PFSK-1 (cell line): ENCODE results near the gene ZNF548.

Source experiments
- FOXP2 ChIP-seq: optimal IDR thresholded peaks from 2 replicates; pipeline ENCODE3; 2011; ENCODE audit warnings: borderline replicate concordance, control low read depth, inconsistent platforms; ENCODE audit not compliant: insufficient read depth; ENCODE audit errors: extremely low read length, extremely low read depth
- POLR2AphosphoS5 ChIP-seq: IDR thresholded peaks from 2 replicates; pipeline ENCODE4 v1.6.1; 2012; ENCODE audit warnings: low read depth, mild to moderate bottlenecking, control low read depth, low read length, moderate library complexity
- SIN3A ChIP-seq: IDR thresholded peaks from 2 replicates; pipeline ENCODE4 v1.6.1; 2012; ENCODE audit warnings: mild to moderate bottlenecking, low read length, moderate library complexity, borderline replicate concordance; ENCODE audit not compliant: insufficient read depth
- TAF1 ChIP-seq: IDR thresholded peaks from 2 replicates; pipeline ENCODE4 v1.6.1; 2012; ENCODE audit warnings: low read length, control low read depth, borderline replicate concordance; ENCODE audit not compliant: insufficient read depth
- TF ChIP-seq, protein P1 (sequence below), 2 experiments: IDR thresholded peaks; 2 replicates each; pipeline versions ENCODE4 v1.6.1 to v1.8.0; 2011 to 2012; ENCODE audit warnings: low read depth in 2 of 2, low read length in 2 of 2, control low read depth in 1 of 2, inconsistent platforms in 1 of 2, mild to moderate bottlenecking in 1 of 2, moderate library complexity in 1 of 2; ENCODE audit not compliant: insufficient read depth in 1 of 2

Gene ZNF548

GRCh38 chr19:57419439-57419838 lies 29.8 kb downstream of the ZNF548 start:
- TF ChIP-seq SIN3A (no peak), POLR2AphosphoS5 (no peak), TAF1 (no peak), FOXP2 (no peak)
- TF ChIP-seq, protein P1, sequence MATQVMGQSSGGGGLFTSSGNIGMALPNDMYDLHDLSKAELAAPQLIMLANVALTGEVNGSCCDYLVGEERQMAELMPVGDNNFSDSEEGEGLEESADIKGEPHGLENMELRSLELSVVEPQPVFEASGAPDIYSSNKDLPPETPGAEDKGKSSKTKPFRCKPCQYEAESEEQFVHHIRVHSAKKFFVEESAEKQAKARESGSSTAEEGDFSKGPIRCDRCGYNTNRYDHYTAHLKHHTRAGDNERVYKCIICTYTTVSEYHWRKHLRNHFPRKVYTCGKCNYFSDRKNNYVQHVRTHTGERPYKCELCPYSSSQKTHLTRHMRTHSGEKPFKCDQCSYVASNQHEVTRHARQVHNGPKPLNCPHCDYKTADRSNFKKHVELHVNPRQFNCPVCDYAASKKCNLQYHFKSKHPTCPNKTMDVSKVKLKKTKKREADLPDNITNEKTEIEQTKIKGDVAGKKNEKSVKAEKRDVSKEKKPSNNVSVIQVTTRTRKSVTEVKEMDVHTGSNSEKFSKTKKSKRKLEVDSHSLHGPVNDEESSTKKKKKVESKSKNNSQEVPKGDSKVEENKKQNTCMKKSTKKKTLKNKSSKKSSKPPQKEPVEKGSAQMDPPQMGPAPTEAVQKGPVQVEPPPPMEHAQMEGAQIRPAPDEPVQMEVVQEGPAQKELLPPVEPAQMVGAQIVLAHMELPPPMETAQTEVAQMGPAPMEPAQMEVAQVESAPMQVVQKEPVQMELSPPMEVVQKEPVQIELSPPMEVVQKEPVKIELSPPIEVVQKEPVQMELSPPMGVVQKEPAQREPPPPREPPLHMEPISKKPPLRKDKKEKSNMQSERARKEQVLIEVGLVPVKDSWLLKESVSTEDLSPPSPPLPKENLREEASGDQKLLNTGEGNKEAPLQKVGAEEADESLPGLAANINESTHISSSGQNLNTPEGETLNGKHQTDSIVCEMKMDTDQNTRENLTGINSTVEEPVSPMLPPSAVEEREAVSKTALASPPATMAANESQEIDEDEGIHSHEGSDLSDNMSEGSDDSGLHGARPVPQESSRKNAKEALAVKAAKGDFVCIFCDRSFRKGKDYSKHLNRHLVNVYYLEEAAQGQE (IDR thresholded peaks at IDR 0.05; ENCODE audit: insufficient read depth in 1 of 2, low read depth in 2 of 2, low read length in 2 of 2) = no peak

GRCh38 chr19:57421037-57421436 lies 31.4 kb downstream of the ZNF548 start:
- TF ChIP-seq FOXP2 = no peak
- no peak for TF ChIP-seq TAF1

- TF ChIP-seq TAF1 (no peak), POLR2AphosphoS5 (no peak), SIN3A (no peak), FOXP2 (no peak)
- TF ChIP-seq, protein P1 (IDR thresholded peaks at IDR 0.05; ENCODE audit: insufficient read depth in 1 of 2, low read depth in 2 of 2, low read length in 2 of 2) = no peak
These were observed 44.9 kb downstream of the ZNF548 start for GRCh38 chr19:57434386-57435061.

DNA sequence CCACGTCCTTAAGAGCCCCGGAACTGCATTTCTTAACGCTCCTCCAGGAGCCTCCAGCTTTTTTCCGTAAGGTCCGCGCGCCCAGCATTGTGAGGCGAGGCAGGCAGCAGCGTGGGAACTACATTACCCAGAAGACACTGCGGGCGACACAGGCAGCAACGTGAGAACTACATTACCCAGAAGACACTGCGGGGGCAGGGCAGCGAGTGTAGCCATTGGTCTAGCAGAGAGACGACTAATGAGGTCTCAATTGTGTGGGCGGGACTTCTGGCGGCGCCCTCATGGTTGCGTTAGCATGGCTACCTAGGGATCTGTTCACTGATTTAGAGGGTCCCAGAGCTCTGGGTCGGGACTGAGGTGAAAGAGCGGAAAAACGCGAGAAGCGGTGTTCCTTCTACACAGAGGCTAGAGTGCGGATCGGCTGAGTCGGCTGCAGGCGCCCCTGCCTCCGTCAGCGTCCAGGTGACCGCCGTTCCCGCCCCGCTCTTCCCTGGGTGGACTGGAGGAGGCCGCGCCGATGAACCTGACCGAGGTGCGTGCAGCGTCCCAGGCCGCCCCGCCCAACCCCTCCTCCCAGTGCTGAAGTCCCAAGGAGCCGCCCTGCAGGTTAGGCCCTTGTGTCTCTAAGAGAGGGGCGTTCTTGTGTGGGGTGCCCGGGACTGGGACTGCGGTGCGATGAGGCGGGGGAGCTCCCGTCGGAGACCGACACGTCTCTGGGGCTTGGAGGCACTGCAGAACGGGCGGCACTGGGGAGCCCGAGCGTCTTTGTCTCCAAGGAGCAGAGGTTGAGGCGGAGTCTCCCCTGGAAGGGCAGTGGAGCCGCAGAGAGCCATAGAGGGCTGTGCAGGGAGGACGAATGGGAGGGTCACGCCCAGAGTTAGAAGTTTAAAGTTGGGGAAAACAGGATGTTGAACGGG lies 45.7 kb downstream of the ZNF548 start, which contains the start of gene ZNF749:
Gene ZNF749 (plus strand): TSS at position 264 of the 917 bp plus-strand sequence. CDS start 254 bp downstream, at position 518.
- TF ChIP-seq POLR2AphosphoS5 = peak; percentile 55; the same call in 1 of the 2 replicates
- peak; percentile 55; the same call in 1 of the 2 replicates for TF ChIP-seq TAF1
- peak; percentile 11; the same call in 1 of the 2 replicates for TF ChIP-seq SIN3A
- TF ChIP-seq, protein P1 (IDR thresholded peaks at IDR 0.05; ENCODE audit: insufficient read depth in 1 of 2, low read depth in 2 of 2, low read length in 2 of 2) = no peak

- TF ChIP-seq POLR2AphosphoS5 = no peak
- TF ChIP-seq, protein P1 (IDR thresholded peaks at IDR 0.05; ENCODE audit: insufficient read depth in 1 of 2, low read depth in 2 of 2, low read length in 2 of 2) = no peak
These were observed 46.8 kb downstream of the ZNF548 start for GRCh38 chr19:57436417-57436816.
